Measurements from ENCODE around the gene C1QTNF1.
A peak's percentile ranks its signal among the peaks of the same experiment; 100 is the strongest.

Gene C1QTNF1

DNA sequence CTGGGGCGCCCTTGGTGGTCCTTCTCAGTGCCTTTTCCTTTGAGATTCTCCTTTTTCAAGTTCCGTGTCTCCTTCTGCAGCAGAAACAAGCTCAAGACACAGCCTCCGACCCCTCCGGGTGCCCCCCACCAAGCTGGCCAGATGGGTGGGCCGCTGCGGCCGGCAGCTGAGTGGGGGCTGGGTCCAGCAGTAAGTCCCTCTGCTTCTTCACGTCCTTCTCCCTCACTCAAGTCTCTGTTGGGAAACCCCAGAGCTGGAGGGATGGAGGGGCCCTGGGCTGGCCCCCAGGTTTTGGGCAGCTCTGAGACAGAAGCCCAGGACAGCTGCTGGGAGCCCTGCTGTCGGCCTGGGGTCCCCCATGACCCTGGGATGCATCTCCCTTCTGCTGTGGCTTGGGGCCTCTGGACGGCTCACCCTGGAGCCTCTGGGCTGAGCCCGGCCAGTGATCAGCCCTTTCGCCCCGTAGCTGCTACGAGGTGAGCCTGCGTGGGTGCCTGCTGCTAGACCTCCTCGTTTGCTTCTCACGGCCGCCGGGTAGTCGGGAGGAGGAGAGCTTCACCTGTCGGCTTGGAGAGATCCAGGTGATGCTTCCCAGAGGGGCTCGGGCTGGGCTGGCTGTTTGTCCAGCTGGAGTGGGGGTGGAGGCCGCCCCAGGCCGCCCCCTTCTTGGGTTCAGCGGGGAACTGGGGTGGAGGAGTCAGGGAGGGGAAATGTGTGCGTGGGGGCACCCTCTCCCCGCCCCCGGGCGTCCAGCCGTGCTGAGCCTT is 61.4 kb downstream of the C1QTNF1 start:
- H3K27me3 ChIP-seq (ENCODE audit: insufficient read depth, insufficient read length) = no peaks in the 10 kb centered on the region
- H3K9me3 ChIP-seq (ENCODE audit: insufficient read depth, low read length) = no peaks in the 10 kb centered on the region
- no peak for DNase-seq (ENCODE audit: low read depth, low spot score)
- H3K4me3 ChIP-seq (ENCODE audit: insufficient read length, low read depth) = no peak overlapping the region
- peaks cover 7% of the 10 kb centered on the region for H3K4me1 ChIP-seq (ENCODE audit: insufficient read depth, insufficient read length)
- no peak for TF ChIP-seq YY1 (IDR thresholded peaks at IDR 0.05; ENCODE audit: insufficient read depth, insufficient read length)
- TF ChIP-seq ZNF274 (IDR thresholded peaks at IDR 0.05; ENCODE audit: low read depth, low read length) = no peak
- TF ChIP-seq SUZ12 (IDR thresholded peaks at IDR 0.05; ENCODE audit: extremely low read depth, insufficient read depth, insufficient read length) = no peak
- H3K9ac ChIP-seq (ENCODE audit: insufficient read length, low read depth) = no peak overlapping the region
- peaks cover 63% of the 10 kb centered on the region for H3K36me3 ChIP-seq (ENCODE audit: insufficient read depth, insufficient read length, low read length)

DNA sequence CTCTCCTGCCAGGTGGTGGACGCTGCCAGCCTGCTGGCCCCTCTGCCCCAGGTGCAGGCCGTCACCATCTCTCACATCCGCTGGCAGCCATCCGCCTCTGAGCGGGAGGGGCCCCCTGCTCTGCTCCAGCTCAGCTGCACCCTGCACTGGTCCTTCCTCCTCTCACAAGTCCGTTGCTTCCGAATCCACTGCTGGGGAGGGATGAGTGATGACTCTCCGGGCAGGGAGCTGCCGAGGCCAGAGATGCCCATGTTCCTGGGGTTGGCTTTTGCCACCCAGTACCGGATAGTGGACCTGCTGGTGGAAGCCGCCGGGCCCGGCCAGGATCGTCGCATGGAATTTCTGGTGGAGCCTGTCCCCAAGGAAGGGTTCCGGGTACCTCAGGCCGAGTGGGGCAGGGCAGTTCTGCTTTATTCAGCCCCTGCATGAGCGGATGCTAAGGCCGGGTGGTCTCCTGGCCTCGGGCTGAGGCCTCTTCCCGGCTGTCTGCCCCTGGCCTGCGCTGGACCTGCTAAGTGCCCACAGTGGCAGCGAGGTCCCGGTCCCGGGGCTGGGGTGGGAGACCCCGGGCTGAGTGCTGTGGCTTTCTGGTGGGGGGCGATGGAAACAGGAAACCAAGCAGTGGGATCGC is 62.1 kb downstream of the C1QTNF1 start:
- H3K9me3 ChIP-seq (ENCODE audit: insufficient read depth, low read length) = no peaks in the 10 kb centered on the region
- TF ChIP-seq YY1 (IDR thresholded peaks at IDR 0.05; ENCODE audit: insufficient read depth, insufficient read length) (no peak), SUZ12 (IDR thresholded peaks at IDR 0.05; ENCODE audit: extremely low read depth, insufficient read depth, insufficient read length) (no peak), ZNF274 (IDR thresholded peaks at IDR 0.05; ENCODE audit: low read depth, low read length) (no peak)
- peaks cover 11% of the 10 kb centered on the region for H3K4me1 ChIP-seq (ENCODE audit: insufficient read depth, insufficient read length)
- H3K4me3 ChIP-seq (ENCODE audit: insufficient read length, low read depth) = no peak overlapping the region
- H3K27me3 ChIP-seq (ENCODE audit: insufficient read depth, insufficient read length) = no peaks in the 10 kb centered on the region
- no peak for DNase-seq (ENCODE audit: low read depth, low spot score)
- peaks cover 60% of the 10 kb centered on the region for H3K36me3 ChIP-seq (ENCODE audit: insufficient read depth, insufficient read length, low read length)
- H3K9ac ChIP-seq (ENCODE audit: insufficient read length, low read depth) = no peak overlapping the region

DNA sequence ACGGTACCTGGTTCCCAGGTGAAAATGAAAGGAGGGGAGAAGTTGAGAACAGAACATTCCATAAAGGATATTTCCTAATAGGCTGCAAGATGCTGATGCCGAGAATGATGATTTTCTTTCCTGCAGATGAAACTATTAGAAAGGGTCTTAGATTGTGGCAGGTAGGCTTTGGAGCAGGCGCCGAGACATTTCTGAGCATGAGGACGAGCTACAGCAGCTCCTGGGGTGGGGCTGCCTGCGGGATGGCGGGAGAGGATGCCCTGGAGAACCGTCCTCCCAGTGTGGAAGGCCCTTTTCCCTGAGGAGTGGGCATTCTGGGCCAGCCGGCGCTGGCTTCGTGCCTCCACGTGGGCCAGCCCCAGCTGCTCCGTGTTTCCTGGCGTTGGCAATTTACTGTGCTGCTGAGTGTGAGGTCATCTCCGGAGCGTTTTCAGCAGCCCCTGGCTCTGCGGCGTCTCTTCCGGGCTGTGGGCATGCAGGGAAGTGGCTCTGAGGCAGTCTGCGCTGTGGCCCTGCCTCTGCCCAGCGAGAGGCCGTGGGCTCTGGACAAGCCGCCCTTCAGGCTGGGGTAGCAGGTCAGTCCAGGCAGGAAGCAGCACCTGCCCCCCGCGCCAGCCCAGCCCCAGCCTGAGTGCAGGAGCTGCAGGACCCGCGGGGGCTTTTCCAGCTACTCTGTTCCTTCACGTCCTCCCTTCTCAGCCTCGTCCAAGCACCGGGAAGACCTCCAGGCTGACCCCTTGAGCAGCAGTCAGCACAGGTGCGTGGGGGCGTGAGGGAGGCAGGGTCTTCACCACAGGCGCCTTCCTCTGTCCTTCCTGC is 62.8 kb downstream of the C1QTNF1 start:
- H3K36me3 ChIP-seq (ENCODE audit: insufficient read depth, insufficient read length, low read length) = peaks cover 58% of the 10 kb centered on the region
- no peaks in the 10 kb centered on the region for H3K9me3 ChIP-seq (ENCODE audit: insufficient read depth, low read length)
- no peaks in the 10 kb centered on the region for H3K27me3 ChIP-seq (ENCODE audit: insufficient read depth, insufficient read length)
- no peak overlapping the region for H3K9ac ChIP-seq (ENCODE audit: insufficient read length, low read depth)
- H3K4me1 ChIP-seq (ENCODE audit: insufficient read depth, insufficient read length) = peaks cover 14% of the 10 kb centered on the region
- TF ChIP-seq ZNF274 (IDR thresholded peaks at IDR 0.05; ENCODE audit: low read depth, low read length) = no peak
- TF ChIP-seq YY1 (IDR thresholded peaks at IDR 0.05; ENCODE audit: insufficient read depth, insufficient read length) = no peak
- TF ChIP-seq SUZ12 (IDR thresholded peaks at IDR 0.05; ENCODE audit: extremely low read depth, insufficient read depth, insufficient read length) = no peak
- DNase-seq (ENCODE audit: low read depth, low spot score) = no peak
- H3K4me3 ChIP-seq (ENCODE audit: insufficient read length, low read depth) = no peak overlapping the region

DNA sequence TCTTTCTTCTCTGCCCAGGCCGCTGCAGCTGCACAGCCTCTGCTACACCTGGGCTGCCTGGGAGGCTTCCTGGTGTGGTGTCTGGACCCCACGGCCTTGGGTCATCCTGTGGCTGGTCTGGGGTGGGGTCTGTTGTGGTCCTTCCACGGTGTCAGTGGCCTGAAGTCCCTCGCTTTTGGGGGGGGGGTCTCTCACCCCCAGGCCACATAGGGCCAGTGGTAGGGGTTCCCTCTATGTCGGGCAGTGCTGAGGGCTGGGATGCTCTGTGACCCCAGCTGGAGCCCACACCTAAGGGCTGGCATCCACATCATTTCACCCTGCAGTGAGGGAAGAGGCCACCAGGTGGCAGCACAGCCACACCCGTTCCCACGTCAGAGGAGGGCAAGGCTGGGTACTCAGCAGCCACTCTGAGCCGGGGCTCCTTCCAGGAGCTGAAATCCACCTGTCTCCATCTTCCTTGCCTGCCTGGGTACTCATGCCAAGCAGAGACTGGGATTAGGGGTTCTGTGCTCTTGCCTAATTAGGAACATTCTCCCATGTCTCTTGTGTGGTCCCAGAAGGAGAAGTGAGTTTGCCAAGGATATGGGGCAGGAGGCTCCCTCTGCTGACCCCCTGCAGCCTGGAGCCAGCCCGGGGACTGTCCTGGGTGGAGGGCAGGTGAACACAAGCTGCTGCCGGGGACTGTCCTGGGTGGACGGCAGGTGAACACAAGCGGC is 63.6 kb downstream of the C1QTNF1 start:
- DNase-seq (ENCODE audit: low read depth, low spot score) = peak; percentile 33
- Histone ChIP-seq H3K4me1 (ENCODE audit: insufficient read depth, insufficient read length) (peaks cover 14% of the 10 kb centered on the region), H3K36me3 (ENCODE audit: insufficient read depth, insufficient read length, low read length) (peaks cover 52% of the 10 kb centered on the region), H3K9ac (ENCODE audit: insufficient read length, low read depth) (no peak overlapping the region), H3K9me3 (ENCODE audit: insufficient read depth, low read length) (no peaks in the 10 kb centered on the region), H3K4me3 (ENCODE audit: insufficient read length, low read depth) (no peak overlapping the region), H3K27me3 (ENCODE audit: insufficient read depth, insufficient read length) (no peaks in the 10 kb centered on the region)
- TF ChIP-seq YY1 (IDR thresholded peaks at IDR 0.05; ENCODE audit: insufficient read depth, insufficient read length) (no peak), ZNF274 (IDR thresholded peaks at IDR 0.05; ENCODE audit: low read depth, low read length) (no peak), SUZ12 (IDR thresholded peaks at IDR 0.05; ENCODE audit: extremely low read depth, insufficient read depth, insufficient read length) (no peak)

DNA sequence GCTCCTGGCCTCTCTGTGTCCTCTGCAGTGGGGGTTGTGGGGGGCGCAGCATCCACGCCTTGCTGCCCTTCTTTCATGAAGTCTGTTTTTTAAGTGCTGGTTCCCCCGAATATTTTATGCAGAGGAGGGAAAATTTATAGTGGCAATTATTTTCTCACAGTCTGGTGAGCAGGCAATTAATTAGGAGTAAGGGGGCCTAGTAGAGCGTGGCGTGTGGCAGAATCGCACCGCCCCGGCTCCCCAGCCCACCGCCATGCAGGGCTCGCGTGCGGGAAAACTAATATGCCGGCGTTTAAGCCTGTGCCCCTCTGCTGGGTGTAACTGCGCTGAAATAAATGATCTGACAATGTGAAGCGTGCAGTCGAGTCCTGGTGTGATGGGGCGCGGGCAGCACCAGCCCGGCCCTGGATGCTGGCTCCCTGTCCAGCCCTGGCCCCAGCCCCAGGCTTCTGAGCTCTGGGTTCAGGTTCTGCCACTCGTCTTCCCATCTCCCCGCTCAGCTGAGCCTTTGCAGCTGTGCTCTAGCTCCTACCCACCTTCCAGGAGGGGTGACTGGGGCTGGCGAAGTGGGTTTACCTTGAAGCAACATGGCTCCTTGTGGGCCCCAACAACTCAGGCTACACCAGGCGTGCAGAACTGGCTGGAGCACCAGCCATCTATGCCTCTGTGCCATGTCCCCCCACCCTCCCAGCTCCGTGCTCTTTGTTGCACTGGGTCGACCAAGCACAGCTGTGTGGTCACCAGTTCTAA is 64.5 kb downstream of the C1QTNF1 start:
- H3K36me3 ChIP-seq (ENCODE audit: insufficient read depth, insufficient read length, low read length) = peaks cover 46% of the 10 kb centered on the region
- no peak for DNase-seq (ENCODE audit: low read depth, low spot score)
- TF ChIP-seq ZNF274 (IDR thresholded peaks at IDR 0.05; ENCODE audit: low read depth, low read length) (no peak), SUZ12 (IDR thresholded peaks at IDR 0.05; ENCODE audit: extremely low read depth, insufficient read depth, insufficient read length) (no peak), YY1 (IDR thresholded peaks at IDR 0.05; ENCODE audit: insufficient read depth, insufficient read length) (no peak)
- H3K4me1 ChIP-seq (ENCODE audit: insufficient read depth, insufficient read length) = peaks cover 14% of the 10 kb centered on the region
- no peak overlapping the region for H3K4me3 ChIP-seq (ENCODE audit: insufficient read length, low read depth)
- no peak overlapping the region for H3K9ac ChIP-seq (ENCODE audit: insufficient read length, low read depth)
- H3K27me3 ChIP-seq (ENCODE audit: insufficient read depth, insufficient read length) = no peaks in the 10 kb centered on the region
- H3K9me3 ChIP-seq (ENCODE audit: insufficient read depth, low read length) = no peaks in the 10 kb centered on the region

DNA sequence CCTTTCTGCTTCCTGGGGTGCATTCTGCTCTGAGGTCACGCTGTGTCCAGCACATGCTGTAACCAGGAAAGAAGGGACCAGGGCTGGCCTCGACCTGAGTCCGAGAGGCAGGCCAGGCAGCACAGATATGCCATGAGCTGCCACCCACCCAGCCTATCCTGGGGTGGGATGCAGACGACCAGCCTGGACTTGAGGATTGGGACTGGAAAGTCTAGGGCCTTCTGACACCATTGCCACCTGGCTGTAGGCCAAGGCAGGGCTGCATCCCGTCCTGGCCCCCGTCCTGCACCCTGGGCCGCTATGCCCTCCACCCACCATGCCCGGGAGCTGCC is 65.0 kb downstream of the C1QTNF1 start:
- H3K4me1 ChIP-seq (ENCODE audit: insufficient read depth, insufficient read length) = peaks cover 16% of the 10 kb centered on the region
- TF ChIP-seq ZNF274 (IDR thresholded peaks at IDR 0.05; ENCODE audit: low read depth, low read length) (no peak), YY1 (IDR thresholded peaks at IDR 0.05; ENCODE audit: insufficient read depth, insufficient read length) (no peak), SUZ12 (IDR thresholded peaks at IDR 0.05; ENCODE audit: extremely low read depth, insufficient read depth, insufficient read length) (no peak)
- no peaks in the 10 kb centered on the region for H3K9me3 ChIP-seq (ENCODE audit: insufficient read depth, low read length)
- H3K9ac ChIP-seq (ENCODE audit: insufficient read length, low read depth) = no peak overlapping the region
- H3K27me3 ChIP-seq (ENCODE audit: insufficient read depth, insufficient read length) = no peaks in the 10 kb centered on the region
- peaks cover 41% of the 10 kb centered on the region for H3K36me3 ChIP-seq (ENCODE audit: insufficient read depth, insufficient read length, low read length)
- no peak overlapping the region for H3K4me3 ChIP-seq (ENCODE audit: insufficient read length, low read depth)
- DNase-seq (ENCODE audit: low read depth, low spot score) = no peak

Measured in NT2/D1 (cell line).